Measurements from ENCODE around the gene NCCRP1. TPM values are rescaled to one million over a fixed set of nuclear protein-coding genes. Genes with fewer than 3 reads are reported as not detected.
"Not testable (repeated sequence)": the region's sequence is repeated elsewhere in the genome, so short reads cannot be mapped to it uniquely, and the experiment has no call there.

Gene NCCRP1
- total and polyA plus RNA-seq, 8 donors = 0.37 to 40.6 TPM; not detected in 6

- Histone ChIP-seq H3K4me3 (no peak overlapping the region), H3K27me3 (peaks cover 0 to 60% (median 0%) of the 10 kb centered on the region in 3 donors), H3K9me3 (peaks cover 0 to 19% (median 10%) of the 10 kb centered on the region in 4 donors), H3K36me3 (no peaks in the 10 kb centered on the region), H3K27ac (no peak overlapping the region), H3K4me1 (no peaks in the 10 kb centered on the region)
- intact Hi-C loops (cut with DNase I; ENCODE audit: low total_unique reads) = no loop called here
- TF ChIP-seq EP300 (IDR thresholded peaks at IDR 0.05) (no peak), POLR2A (IDR thresholded peaks at IDR 0.05) (no peak), POLR2AphosphoS5 (IDR thresholded peaks at IDR 0.05) (no peak), CTCF (IDR thresholded peaks at IDR 0.05) (no peak)
- no peak for DNase-seq
- WGBS, 5 donors = 77 to 87% (median 85%) methylated on average over 15 of the region's 15 CpGs
Observed at GRCh38 chr19:39218230-39219007, 21.7 kb downstream of the NCCRP1 start.

DNA sequence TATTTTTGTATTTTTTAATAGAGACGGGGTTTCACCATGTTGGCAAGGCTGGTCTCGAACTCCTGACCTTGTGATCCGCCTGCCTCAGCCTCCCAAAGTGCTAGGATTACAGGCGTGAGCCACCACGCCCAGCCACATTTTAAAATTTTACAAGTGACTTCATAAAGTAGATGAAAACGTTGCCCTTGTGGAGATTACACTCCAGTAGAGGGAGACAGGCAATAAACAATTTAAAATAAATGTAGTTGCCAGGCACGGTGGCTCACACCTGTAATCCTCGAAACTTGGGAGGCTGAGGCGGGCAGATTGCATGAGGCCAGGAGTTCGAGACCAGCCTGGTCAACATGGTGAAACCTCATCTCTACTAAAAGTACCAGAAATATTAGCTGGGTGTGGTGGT is 22.3 kb downstream of the NCCRP1 start:
- H3K4me3 ChIP-seq; H3K36me3 ChIP-seq; DNase-seq; H3K4me1 ChIP-seq; intact Hi-C loops (cut with DNase I; ENCODE audit: low total_unique reads); H3K27ac ChIP-seq: not testable (repeated sequence)
- Histone ChIP-seq H3K27me3 (peaks cover 0 to 66% (median 0%) of the 10 kb centered on the region in 3 donors), H3K9me3 (peaks cover 0 to 19% (median 10%) of the 10 kb centered on the region in 4 donors)
- 60 to 63% (median 62%) methylated on average over 10 of the region's 10 CpGs for WGBS, 5 donors

DNA sequence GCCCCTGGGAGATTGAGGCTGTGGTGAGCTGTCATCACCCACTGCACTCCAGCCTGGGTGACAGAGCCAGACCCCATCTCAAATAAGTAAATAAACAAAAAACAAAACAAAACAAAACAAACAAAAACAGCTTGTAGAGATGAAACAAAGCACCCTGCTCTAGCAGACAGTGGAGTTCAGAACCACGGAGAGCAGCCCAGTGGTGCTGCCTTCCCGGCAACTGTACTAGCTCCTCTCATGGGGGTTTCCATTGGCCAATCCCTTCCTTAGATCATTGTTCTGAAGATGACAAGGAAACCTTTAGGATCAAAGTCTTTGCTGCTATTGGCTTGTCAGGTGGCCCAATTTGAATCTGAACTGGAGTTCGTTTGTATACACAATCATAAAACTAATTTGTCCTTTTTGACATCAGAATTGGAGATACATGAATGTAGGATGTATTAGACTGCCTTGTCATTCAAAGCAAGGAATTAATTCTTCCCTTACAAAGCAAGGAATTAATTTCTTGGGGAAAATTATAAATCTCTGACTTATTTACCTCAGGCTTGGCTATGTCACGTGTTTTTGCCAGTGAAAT is 27.0 kb downstream of the NCCRP1 start:
- Histone ChIP-seq H3K4me3 (no peak overlapping the region), H3K36me3 (no peaks in the 10 kb centered on the region), H3K27me3 (peaks cover 0 to 55% (median 4%) of the 10 kb centered on the region in 3 donors), H3K9me3 (no peaks in the 10 kb centered on the region), H3K27ac (no peak overlapping the region), H3K4me1 (no peaks in the 10 kb centered on the region)
- WGBS, 5 donors = 18 to 26% (median 18%) methylated on average over 4 of the region's 4 CpGs
- intact Hi-C loops (cut with DNase I; ENCODE audit: low total_unique reads) = no loop called here
- no peak for TF ChIP-seq POLR2A (IDR thresholded peaks at IDR 0.05)
- peak in 1 of 2 donors; percentile 65 for DNase-seq

GRCh38 chr19:39224910-39225309 is 28.1 kb downstream of the NCCRP1 start:
- intact Hi-C loops (cut with DNase I; ENCODE audit: low total_unique reads) = no loop called here
- TF ChIP-seq CTCF (IDR thresholded peaks at IDR 0.05) = no peak
- TF ChIP-seq POLR2AphosphoS5 (IDR thresholded peaks at IDR 0.05) = no peak
- TF ChIP-seq EP300 (IDR thresholded peaks at IDR 0.05) = no peak
- TF ChIP-seq POLR2A (IDR thresholded peaks at IDR 0.05) = no peak
- 16 to 45% (median 35%) methylated on average over 3 of the region's 3 CpGs for WGBS, 5 donors
- DNase-seq = no peak
- no peak overlapping the region for H3K27ac ChIP-seq
- H3K27me3 ChIP-seq = peaks cover 0 to 44% (median 4%) of the 10 kb centered on the region in 3 donors
- H3K36me3 ChIP-seq = no peaks in the 10 kb centered on the region
- no peak overlapping the region for H3K4me3 ChIP-seq
- no peaks in the 10 kb centered on the region for H3K4me1 ChIP-seq
- no peaks in the 10 kb centered on the region for H3K9me3 ChIP-seq

DNA sequence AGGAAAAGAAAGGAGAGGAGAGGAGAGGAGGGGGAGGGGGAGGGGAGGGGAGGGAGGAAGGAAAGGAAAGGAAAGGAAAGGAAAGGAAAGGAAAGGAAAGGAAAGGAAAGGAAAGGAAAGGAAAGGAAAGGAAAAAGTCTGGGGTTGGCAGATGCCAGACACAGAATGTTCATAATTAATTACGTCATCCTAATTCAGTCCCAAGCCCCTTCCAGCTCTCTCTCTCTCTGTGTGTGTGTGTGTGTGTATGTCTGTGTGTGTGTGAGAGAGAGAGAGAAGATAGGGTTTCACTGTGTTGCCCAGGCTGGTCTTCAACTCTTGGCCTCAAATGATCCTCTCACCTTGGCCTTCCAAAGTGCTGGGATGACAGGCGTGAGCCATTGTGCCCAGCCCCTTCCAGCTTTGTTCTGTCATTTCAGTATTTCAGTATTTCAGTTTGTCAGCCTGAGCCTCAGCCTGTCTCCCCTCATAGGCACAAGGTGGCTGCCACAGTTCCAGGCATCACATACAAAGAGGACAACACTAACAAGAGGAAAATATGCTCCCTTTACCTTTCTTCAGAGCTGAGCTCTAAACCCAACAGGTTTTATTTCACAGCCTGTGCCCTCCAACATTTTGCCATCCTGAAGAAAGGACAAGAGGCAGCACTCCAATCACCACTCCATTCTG is 33.5 kb downstream of the NCCRP1 start:
- TF ChIP-seq EP300 (IDR thresholded peaks at IDR 0.05) (no peak), POLR2A (IDR thresholded peaks at IDR 0.05) (no peak), CTCF (IDR thresholded peaks at IDR 0.05) (no peak), POLR2AphosphoS5 (IDR thresholded peaks at IDR 0.05) (no peak)
- DNase-seq = no peak
- H3K4me1 ChIP-seq = no peaks in the 10 kb centered on the region
- no peak overlapping the region for H3K27ac ChIP-seq
- peaks cover 0 to 6% (median 0%) of the 10 kb centered on the region in 3 donors for H3K27me3 ChIP-seq
- intact Hi-C loops (cut with DNase I; ENCODE audit: low total_unique reads) = no loop called here
- H3K9me3 ChIP-seq = no peaks in the 10 kb centered on the region
- H3K4me3 ChIP-seq = no peak overlapping the region
- WGBS, 5 donors = 80 to 93% (median 85%) methylated on average over 2 of the region's 2 CpGs
- H3K36me3 ChIP-seq = no peaks in the 10 kb centered on the region
